ENCODE data around the gene CELA2A.
A peak's percentile ranks its signal among the peaks of the same experiment; 100 is the strongest.
"Not testable (repeated sequence)": the region's sequence is repeated elsewhere in the genome, so short reads cannot be mapped to it uniquely, and the experiment has no call there.

The CELA2A gene

DNA sequence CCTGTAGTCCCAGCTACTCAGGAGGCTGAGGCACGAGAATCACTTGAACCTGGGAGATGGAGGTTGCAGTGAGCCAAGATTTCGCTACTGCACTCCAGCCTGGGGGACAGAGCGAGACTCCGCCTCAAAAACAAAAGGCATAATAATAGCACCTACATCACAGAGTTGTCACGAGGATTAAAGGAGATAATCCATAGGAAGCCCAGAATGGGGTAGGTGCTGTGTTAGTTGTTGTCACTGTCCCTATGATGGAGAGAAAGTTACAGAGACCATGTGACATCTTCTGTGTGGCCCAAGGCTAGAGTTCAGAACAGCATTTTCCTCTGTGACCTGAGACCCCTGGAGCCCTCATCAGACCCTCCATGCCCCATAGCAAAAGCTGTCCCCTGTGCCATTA, 7.4 kb downstream of the CELA2A start:
- not testable (repeated sequence) for DNase-seq (ENCODE audit: extremely low spot score, insufficient read length, low read depth); FAIRE-seq

DNA sequence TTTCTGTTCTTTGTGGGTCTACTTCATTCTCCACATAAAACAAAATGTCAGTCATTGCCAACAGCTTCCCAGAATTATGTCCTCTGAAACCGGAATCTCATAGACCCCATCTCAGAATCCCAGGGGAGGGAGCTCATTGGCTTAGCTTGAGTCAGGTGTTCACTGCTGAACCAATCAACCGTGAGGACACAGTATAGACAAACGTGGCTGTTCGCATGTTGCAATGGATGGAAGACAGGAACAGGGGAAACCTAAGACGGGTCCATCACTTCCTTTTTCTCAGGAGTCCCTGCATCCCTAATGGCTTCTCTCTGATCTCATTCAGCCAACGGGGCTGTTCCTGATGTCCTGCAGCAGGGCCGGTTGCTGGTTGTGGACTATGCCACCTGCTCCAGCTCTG, 9.1 kb downstream of the CELA2A start:
- no peak for FAIRE-seq
- DNase-seq (ENCODE audit: extremely low spot score, insufficient read length, low read depth), result no peak

GRCh38 chr1:15466955-15467625, 10.6 kb downstream of the CELA2A start:
- FAIRE-seq; DNase-seq (ENCODE audit: extremely low spot score, insufficient read length, low read depth): not testable (repeated sequence)

GRCh38 chr1:15468145-15468544, 11.6 kb downstream of the CELA2A start:
- FAIRE-seq (no peak), DNase-seq (ENCODE audit: extremely low spot score, insufficient read length, low read depth) (no peak)

DNA sequence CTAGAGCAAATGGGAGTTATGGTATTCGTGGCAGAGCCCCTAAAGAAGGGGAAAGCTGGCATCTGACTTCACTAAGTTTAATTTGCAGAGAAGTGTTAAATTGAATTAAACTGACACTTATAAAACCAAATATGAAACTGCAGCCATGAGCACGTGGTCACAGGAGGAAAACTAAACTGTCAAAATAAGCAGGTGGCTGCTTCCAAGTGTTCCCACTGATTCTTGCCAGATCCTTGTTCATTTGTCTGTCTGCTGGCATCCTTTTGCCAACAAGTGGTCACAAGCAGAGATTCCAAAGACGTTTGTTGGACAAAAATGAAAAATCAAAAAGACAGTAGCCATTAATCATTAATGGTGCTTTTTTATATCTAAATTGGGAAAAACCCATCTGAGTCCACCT, 12.8 kb downstream of the CELA2A start:
- FAIRE-seq, result no peak
- DNase-seq (ENCODE audit: extremely low spot score, insufficient read length, low read depth), result no peak

- DNase-seq (ENCODE audit: extremely low spot score, insufficient read length, low read depth); FAIRE-seq: not testable (repeated sequence)
Observed at GRCh38 chr1:15469821-15470448, 13.4 kb downstream of the CELA2A start.

DNA sequence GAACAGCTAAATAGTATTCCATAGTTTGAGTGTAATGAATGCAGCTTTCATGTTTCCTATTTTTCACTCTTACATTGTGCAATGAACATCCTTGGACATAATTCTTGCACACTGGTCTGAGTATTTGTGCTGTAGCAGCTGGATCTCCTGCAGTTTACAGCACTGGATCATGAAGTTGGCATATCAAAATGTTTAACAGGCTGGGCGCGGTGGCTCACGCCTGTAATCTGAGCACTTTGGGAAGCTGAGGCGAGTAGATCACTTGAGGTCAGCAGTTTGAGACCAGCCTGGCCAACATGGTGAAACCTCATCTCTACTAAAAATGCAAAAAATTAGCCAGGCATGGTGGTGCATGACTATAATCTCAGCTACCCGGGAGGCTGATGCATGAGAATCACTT, 14.5 kb downstream of the CELA2A start:
- FAIRE-seq; DNase-seq (ENCODE audit: extremely low spot score, insufficient read length, low read depth): not testable (repeated sequence)

DNA sequence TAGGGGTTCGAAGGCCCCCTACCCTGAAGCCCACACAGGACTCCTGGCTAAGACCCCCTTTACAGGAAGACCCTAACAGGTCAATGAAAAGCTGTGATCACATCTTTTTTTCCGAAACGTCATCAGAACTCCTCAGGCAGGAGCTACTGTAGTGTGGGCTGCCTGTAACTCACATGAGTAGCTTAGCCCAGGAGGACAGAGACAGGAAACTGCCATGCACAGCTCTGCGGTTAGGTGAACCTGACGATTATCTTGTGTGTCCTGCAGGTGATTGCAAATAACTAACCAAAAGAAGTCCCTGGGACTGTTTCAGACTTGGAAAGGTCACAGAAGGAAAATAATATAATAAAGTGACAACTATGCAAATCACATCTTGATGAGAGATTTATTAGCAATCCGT, 15.2 kb downstream of the CELA2A start:
- peak; percentile 80 for FAIRE-seq

DNA sequence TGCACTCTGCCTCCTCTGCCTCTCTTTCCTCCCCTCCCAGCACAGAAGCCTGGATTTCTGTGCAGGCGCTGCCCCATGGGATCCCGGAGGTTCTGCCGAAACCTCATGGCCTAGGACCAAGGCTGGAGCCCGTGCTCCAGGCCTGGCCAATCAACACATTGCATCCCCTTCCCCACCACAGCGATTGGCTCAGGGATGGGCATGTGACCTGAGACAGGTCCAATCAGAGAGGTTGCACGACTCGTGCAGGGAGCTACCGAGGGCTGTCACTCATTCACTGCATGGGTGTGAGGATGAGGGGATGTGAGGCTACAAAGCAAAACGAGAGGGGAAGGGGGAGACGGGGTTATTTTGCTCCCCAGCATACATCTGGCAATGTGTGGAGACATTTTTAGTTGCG, 16.1 kb downstream of the CELA2A start:
- DNase-seq (ENCODE audit: extremely low spot score, insufficient read length, low read depth) (no peak), FAIRE-seq (no peak)

More for the DNA sequence above, 15.2 kb downstream of the CELA2A start:
- not testable (repeated sequence) for DNase-seq (ENCODE audit: extremely low spot score, insufficient read length, low read depth)

DNA sequence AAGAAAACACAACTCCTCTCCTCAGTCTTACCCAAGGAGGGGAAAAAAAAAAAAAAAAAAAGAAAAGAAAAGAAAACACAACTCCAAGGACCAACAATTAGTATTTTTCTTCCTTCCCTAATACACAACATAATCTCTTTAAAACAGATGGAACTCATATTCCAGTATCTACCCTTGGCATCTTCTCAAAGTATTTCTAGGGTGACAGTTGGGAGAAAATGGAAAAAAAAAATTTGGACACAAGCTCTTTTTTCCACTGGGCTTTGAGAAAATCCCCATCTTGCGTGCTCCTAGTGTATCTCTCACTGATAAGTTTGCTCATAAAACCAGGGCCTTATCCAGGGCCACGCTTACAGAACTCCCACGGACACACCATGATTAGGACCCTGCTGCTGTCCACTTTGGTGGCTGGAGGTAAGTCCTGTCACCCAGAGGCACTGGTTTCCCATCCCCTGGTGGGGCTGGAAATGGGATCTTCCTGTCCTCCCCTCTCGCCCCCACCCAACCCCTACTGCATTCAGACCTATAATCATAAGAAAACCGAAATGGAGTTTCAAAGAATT, 19.3 kb downstream of the CELA2A start, which contains the start of gene CELA2B:
TSS of gene CELA2B (plus strand) at position 353 of the 563 bp plus-strand sequence. CDS start at position 375, 22 bp downstream.
- FAIRE-seq (no peak), DNase-seq (ENCODE audit: extremely low spot score, insufficient read length, low read depth) (no peak)

DNA sequence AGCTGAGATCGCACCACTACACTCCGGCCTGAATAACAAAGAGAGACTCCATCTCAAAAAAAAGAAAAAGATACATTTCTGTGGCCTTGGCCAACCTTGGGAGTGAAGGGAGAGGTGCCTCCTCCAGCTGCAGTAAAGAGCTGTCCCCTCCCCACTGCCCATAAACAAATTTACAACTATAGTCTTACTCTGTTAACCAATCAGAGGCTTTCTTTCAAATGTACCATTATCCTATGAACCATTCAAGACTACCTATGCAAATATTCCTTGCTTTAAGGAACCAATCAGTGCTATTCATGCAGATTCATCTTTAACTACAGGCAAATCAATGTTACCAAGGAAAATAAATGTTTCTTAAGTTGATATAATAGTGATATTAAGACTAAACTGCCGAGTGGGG, 20.4 kb downstream of the CELA2A start:
- FAIRE-seq (no peak), DNase-seq (ENCODE audit: extremely low spot score, insufficient read length, low read depth) (no peak)

DNA sequence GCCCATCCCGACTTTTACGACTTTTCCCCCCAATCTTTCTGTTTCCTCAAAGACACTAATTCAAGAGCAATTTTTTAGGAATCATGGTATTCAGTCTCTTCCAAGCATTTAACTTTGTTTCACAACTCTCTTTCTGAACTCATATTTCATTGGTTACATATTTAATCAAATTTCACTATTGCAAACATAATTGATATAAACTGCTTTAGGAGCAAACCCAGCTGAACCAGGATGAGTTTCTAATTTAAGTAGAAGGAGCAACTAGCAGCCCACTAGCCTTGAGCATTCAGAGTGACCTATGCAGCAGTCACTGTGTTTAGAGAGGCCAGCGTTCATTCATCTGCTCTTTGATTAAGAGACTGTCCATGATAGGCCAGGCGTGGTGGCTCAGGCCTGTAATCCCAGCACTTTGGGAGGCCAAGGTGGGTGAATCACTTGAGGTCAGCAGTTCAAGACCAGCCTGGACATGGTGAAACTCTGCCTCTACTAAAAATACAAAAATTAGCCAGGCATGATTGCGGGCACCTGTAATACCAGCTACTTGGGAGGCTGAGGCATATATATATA, 21.2 kb downstream of the CELA2A start:
- FAIRE-seq (no peak), DNase-seq (ENCODE audit: extremely low spot score, insufficient read length, low read depth) (no peak)

DNA sequence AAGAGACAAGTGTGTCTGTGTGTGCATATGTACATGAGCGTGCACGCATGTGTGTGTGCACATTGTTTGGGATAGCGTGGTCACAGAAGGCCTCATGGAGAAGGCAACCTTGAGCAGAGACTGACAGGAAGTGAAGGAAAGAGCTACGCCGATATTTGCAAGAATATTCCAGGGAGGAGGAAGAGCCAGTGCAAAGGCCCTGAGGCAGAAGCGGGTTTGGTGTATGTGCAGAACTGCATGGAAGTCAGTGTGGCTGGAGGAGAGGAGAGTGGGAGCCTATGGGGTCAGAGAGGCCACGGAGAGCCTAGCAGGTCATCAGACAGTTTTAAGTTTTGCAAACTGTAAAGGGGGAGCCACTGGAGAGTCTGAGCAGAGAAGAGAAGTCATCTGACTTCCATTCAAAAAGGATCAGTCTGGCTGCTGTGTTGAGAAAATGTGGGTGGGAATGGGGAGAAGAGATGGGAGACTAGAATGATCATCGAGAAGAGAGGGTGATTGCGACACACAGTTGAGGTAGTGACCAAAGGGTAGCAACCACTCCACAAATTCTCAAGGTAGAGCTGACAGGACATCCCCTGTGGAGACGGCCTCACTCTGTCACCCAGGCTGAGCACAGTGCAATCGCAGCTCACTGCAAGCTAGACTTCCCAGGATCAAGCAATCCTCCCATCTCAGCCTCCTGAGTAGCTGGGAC, 23.3 kb downstream of the CELA2A start:
- DNase-seq (ENCODE audit: extremely low spot score, insufficient read length, low read depth), result no peak
- no peak for FAIRE-seq

- not testable (repeated sequence) for FAIRE-seq; DNase-seq (ENCODE audit: extremely low spot score, insufficient read length, low read depth)
Observed at GRCh38 chr1:15482455-15482854, 25.9 kb downstream of the CELA2A start.

GRCh38 chr1:15482983-15483543, 26.5 kb downstream of the CELA2A start:
- FAIRE-seq; DNase-seq (ENCODE audit: extremely low spot score, insufficient read length, low read depth): not testable (repeated sequence)

DNA sequence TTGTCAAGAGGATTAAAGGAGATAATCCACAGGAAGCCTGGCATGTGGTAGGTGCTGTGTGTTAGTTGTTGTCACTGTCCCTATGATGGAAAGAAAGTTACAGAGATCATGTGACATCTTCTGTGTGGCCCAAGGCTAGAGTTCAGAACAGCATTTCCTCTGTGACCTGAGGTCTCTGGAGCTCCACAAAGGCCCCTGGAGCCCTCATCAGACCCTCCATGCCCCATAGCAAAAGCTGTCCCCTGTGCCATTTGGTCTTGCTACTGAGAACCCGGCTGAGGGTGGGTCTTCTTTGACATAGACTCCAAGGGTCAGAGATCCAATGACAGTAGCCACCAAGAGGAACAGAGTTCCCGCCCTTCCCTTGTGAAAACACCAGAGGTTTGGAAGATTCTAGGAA, 27.4 kb downstream of the CELA2A start:
- DNase-seq (ENCODE audit: extremely low spot score, insufficient read length, low read depth) (no peak), FAIRE-seq (no peak)

DNA sequence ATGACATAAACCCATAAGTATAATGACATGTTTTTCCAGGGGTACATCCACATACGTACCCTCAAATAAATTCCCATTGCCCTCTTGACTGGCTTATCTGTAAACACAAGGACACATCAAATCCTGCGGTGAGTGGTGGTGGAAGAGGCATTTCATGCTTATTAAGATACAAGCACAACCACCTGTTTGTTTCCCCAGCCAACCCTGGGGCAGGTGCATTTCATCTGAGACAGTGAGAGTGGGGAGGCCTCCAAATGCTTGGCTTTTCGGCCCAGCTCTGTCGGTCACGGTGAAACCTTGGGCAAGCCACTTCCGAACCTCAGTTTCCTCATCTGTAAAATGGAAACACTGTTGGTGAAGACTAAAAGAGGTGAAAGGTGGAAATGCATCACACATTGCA, 27.9 kb downstream of the CELA2A start:
- not testable (repeated sequence) for DNase-seq (ENCODE audit: extremely low spot score, insufficient read length, low read depth); FAIRE-seq

GRCh38 chr1:15485636-15486035, 29.1 kb downstream of the CELA2A start:
- FAIRE-seq (no peak), DNase-seq (ENCODE audit: extremely low spot score, insufficient read length, low read depth) (no peak)

GRCh38 chr1:15486844-15487610, 30.5 kb downstream of the CELA2A start:
- DNase-seq (ENCODE audit: extremely low spot score, insufficient read length, low read depth); FAIRE-seq: not testable (repeated sequence)
